AG20443 (cell line): ENCODE results near the gene FAM83B.
"Not testable (repeated sequence)": the region's sequence is repeated elsewhere in the genome, so short reads cannot be mapped to it uniquely, and the experiment has no call there.

Experiments
- DNase-seq: peaks from one replicate; pipeline ENCODE4 v3.0.0; 2012; ENCODE audit warnings: low spot score, mixed read lengths

FAM83B gene

DNA sequence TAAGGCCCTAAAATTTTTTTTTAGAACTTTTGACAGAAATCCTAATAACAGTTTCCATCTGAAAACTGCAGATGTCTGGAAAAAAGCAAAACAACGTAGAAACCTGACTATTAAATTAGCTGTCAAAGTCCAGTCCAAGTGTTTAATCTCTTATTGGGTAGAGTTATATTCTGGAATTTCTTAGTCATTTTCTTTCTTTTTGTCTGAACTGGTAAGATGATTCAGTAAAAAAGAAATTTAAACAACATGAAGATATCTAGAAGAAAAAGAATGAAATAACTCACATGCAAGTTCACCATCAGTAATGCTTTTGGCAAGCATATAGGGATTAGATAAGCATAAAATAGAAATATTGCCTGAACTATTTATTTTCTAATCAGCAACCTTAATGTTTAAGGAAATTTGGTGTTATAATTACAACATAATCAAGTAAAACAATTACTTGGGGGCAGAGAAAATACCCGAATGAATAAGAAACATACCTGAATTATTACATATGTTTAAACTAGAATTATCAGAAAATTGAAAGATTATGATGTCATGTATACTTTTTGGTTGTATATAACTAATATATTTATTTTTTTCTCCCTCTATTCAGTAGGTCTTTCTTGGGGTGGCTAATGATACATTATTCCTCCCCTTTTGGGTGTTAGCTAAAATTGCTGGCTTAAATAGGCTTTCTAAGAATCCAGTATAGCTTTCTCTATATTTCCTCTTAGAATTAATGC is 51.1 kb downstream of the FAM83B start:
- no peak for DNase-seq

DNA sequence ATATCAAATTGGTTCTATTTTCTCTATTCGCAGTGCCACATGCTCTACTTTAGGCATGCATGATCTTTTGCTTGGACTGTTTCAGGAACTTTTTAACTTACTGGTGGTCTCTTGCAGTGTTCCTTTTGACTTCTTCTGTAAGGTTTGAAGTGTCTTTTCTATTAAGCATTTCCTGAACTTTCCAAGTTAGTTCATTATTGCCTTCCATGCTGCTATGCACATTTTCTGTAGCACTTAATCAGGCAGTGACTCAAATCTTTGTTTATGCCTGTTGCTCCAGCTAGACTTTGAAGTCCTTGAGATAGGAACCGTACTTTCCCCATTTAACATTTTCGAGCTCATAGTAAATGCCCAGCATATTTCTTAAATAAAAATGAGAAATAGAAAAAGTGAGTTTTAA is 52.2 kb downstream of the FAM83B start:
- DNase-seq = no peak

DNA sequence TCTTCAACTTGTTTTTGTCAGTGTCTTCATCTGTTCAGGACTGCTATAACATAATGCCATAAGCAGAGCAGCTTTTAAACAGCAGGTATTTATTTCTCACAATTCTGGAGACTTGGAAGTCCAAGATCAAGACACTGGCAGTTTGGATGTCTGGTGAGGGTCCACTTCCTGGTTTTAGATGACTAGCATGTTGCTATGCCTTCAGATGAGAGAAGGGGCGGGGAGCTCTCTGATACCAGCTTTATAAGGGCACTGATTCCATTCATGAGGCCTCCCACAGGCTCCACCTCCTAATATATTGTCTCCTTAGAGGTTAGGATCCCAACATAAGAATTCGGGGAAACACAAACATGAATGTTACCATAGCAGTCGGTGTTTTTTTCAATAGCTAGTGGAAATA is 52.9 kb downstream of the FAM83B start:
- DNase-seq = no peak

DNA sequence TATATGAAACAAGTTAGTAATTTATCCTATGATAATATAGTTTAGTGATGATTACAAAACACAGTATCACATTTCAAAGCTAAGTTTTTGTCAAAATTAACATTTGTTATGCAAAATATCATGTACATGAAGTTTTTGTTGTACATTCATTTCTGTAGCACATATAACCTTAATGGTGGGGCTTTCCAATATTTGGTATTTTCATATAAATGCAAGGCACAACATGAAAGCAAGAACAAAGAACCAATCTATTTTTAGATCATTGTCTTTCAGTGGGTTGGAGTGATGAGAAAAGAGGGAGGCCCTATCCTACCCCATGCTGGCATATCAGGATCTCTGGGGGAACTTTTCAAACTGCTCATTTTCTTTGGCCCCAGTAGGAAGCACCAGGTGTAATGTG is 53.4 kb downstream of the FAM83B start:
- DNase-seq = no peak

DNA sequence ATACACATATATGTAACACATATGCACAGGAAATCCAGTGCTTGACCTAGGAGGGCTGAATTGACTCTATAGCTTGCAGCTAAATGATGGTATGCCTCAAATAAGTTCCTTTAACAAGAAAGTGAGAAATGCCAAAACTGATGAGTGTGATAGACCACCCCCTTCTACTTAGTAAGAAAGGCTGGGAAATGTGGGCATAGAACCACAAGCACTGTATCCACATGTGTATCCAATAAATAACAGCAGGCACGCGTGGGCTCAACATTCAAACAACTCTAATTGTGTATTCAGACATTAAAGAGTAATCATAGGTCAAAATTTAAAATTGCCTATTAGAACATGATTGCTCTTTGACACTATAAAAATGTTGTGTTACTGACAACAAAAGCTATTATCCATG is 54.1 kb downstream of the FAM83B start:
- no peak for DNase-seq

DNA sequence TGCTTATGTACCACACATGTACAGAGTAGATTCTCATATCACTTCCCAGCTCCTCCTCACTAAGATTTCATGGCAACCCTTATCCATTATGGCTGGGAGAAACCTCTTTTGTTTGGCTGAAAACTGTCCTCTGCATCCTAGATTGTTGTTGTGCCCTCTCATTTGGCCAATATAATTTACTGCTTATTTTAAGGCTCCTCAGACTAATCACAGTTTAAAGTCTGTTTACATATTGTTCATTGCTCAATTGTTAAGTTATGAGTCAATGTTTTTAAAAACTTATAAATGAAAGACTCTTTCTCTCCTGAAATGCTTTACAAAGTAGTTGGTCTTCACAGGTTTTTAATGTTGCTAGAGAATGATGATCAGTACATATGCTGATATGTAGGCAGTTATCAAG is 57.3 kb downstream of the FAM83B start:
- DNase-seq = no peak

DNA sequence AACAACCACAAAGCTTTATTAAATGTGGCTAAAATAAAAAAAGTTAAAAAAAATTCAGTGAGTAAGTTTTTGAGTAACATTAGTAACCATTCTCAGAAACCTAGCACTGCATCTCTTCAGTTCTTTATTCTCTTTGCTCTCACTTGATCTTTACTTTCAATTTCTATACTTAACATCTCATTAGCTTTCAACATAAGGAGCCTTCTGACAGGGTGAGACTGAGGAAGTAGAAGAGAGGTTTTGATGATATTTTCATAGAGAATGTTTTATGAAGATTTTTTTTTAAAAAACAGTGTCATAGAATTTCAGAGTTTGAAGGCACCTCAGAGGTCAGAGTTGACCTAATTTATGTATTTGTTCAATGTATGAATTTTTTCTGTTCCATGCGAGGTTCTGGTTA is 60.8 kb downstream of the FAM83B start:
- no peak for DNase-seq

DNA sequence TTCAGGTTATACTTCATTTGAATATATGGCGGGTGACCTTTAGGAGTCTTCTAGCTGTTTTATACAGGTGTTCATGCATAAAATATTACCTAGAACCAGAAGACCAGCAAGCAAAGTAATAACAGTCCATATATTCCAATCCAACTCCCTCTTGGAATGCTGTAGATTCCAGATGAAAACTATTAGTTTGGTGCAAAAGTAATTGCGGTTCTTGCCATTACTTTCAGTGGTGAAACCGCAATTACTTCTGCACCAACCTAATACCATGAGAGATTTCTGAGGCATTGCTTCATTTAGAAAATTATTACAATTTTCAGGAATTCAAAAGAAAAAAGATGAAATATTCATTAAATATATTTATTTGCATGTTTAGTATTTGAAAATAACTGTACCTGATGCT is 62.6 kb downstream of the FAM83B start:
- DNase-seq = no peak

DNA sequence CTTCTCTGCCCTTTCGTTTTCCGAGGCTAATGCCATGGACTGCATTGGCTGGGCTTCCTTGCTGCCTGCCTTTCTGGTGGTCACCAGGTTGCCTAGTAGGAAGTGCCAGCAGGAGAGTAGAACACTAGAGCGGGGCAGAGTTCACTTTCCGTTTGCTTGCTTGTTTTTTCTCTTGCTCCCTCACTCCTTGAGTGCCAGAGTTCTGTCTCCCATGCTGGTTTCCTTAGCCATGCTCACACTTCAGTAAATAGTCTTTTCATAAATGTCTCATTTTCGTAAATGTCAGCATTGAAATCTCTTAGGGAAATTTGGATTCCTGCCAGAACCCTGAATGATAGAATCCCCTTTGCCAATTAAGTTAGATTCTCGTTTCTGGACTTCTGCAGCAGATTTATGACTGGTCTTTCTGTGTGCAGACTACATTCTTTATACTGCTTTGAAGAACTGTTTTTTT is 63.9 kb downstream of the FAM83B start:
- DNase-seq = no peak

DNA sequence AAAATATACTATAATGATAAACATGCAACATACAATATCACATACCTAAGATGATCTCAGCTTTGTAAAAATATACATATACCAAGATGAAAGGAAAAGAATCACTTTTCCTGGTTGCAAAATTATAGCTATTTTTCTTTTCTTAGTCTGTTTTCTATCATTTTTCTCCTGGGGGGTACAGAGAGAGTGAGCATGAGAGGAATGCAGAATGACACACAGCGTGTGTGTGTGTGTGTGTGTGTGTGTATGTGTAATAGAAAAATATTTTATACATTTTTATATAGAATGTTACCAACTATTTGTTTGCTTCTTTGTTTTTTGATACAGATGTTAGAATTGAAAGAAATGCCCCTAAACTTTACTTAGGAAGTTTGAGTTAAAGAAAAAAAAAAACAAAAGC is 64.3 kb downstream of the FAM83B start:
- no peak for DNase-seq

DNA sequence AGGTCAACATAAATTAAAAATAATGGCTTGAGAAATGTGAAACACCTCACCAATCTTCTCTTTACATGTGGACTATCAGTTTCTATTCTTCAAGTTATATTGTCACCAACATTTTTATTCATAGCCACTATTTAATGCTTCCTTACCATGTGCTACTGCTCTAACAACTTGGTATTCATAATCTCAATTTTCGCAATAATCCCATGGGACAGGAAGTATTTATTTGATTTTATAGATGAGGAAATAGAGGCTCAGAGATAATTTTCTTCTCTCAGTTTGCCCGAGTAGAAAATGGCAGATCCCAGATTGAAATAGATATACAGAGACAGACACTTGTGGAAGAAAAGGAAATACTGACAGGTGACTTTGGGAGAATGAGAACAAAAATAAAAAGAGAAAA is 66.6 kb downstream of the FAM83B start:
- DNase-seq = no peak

DNA sequence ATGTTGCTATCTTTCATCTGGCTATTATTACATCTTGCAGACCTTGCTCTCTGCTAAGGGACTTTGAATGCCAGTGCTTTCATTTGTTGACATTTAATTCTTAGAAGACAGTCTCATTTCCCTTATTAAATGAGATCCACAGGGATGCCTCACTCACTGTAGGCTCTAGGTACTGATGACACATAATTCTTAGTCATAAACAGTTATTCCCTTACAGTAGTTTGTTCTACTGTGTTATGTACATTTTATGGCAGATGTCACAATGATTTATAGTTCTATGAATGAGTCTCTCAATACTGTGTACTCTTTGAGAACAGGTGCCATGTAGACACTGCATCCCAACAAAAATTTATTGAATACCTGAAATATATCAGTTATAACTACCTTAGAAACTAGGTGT is 70.3 kb downstream of the FAM83B start:
- DNase-seq = no peak

DNA sequence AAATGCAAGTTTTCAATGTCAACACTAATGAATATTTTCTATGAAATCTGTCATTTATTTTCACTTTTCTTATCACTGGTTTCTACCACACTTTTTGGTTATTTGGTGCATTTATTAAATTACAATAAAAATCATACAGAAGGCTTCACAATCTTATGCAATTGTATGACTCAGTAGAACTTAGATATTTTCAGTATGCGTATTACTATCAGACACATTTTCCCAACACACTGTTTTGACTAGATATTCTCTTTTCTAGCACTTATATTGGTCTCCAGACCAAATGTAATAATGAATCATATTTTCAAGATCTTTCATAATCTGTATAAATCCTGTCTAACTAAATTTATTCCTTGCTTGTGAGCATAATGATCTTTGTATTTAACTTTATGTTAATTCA is 74.1 kb downstream of the FAM83B start:
- DNase-seq = no peak

DNA sequence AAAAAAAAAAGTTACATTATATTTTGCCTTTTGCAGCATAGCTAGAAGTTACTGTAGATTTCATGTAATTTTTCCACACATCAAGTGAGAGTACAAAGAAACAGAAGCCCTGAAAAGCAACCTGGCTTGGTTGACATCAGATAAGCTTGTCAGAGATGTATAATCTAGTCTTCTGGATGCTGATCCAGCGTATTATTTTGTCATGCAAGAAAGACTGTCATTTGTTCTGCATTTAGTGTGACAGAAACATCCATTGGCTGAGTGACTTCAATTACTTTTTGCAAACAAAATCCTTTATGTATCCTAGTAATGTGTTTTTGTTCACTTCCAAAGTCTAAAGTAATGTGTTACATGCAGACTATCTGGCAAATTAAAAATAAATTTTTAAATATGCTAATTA is 75.3 kb downstream of the FAM83B start:
- DNase-seq = no peak

DNA sequence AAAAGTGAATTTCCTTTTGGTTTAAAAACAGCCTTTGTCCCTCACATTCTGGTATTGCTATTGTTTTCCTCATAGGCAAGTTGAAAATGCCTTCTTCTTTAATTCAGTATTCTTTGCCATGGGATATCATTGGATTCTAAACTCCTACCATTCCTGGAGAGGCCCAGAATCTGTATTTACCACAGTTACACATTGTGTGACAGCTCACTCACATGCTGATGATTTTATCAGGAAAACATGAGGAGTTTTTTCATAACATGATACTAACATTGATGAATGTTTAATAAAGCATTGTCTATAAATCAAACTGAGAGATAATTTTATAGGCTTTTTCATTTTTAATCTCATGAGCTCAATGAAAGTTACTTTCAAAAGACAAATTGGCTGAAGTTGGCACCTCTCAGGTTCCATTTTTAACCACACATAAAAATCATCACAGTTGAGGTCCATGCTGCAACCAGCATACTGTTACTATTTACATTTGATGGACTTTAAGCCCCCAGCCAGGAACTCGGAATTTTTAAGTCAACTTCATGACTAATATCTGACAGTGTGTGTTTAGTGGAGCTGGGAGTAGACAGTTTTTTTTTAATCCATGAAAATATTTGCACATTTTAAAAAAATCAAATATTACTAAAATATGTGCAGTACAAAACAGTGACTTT is 82.8 kb downstream of the FAM83B start:
- no peak for DNase-seq

DNA sequence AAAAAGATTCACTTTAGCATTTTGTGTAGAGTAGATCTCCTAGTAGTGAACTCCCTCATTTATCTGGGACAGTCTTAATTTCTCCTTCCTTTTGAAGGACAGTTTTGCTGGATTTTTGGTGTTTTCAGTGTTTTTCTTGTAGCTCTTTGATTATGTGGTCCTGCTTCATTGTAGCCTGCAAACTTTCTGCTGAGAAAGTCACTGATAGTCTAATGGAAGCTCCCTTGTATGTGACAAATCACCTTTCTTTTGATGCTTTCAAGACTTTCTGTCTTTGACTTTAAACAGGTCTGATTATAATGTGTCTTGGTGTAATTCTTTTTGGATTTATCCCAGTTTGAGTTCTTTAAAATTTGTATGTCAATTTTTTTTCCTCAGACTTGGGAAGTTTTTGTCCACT is 86.1 kb downstream of the FAM83B start:
- no peak for DNase-seq

DNA sequence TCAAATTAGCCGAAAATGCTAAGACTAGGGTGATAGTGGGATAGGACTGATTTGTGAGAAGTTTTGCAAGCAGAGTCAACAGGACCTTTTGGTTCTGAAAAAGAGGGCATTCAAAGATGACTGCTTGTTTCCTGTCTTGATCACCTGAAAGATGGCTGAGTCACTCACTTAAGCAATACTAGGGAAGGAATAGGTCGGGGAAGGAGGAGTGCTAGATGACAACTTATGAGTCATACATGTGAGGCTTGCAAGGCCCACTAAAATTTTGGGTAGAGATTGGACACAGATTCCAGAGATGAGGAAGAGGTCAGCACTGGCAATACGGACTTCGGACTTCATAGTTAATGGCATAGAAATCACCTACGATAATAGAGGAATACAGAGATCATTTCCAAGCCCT is 89.2 kb downstream of the FAM83B start:
- no peak for DNase-seq

DNA sequence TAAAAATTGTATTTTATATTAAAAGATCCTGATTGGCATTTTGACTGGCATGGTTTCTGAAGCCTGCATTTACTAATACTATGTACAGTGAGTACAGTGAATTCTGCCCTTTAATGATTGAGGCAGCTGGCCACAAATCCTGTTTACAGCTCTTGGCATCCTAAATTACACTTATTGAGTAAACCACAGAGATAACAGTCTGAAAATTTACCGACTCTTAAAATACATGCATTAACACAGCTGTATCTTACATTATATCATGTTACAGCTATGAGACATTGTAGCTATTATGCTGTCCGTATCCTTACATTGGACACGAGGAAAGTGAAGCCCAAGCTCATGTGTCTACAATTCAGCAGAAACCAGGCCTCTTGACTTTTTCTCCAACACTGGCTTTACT is 90.8 kb downstream of the FAM83B start:
- DNase-seq = no peak

DNA sequence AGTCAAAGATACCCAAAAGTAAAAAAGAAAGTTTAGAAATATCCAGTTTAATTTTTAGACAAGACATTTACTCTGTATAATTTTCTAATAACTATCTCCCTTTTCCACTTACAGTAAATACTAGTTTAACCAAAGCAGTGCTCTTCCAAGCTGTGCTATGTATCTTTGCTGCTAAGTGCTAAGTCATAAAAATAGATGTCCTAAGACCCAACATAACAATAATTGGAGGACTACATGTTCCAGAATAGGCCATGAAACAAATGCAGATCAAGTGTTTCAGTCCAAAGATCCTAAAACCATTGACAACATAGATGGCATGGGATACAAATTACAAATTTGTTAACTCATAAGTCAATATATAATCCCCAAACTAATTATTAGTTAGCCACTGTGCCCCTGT is 111.1 kb downstream of the FAM83B start:
- DNase-seq = no peak

DNA sequence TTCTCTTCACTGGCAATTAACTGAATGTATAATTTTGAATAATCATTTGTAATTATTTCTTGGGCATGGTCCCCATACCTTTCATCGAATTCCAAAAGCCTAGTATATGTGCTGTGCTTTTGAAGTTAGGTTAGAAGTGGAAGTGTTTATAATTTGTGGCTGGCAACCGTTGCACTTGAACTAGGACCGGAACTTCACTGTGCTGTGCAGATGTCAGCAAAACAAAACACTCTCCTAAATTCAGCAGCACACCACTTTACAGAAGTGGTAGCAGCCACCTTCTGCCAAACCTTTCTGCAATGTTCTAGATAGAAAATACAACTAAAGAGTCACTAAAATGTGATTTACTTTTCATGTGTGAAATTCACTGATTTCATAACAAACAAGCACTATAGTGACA is 111.9 kb downstream of the FAM83B start:
- DNase-seq = no peak

DNA sequence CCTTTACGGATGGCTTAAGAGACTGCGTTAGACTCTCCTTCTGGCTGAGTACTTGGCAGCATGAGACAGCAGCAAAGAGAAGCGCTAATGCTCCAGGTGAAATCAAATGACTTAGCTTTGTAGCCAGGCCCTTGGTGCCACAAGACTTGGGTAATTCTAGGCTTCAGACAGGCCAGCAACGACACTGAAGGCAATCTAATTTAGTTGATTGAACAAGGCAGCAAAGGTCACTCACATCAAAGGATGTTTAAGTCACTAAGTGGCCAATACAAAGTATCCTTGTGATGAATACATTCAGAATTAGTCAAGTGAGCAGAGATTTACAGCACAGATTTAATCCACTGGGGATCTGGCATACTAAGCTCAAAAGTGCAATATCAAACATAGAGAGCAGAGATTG is 113.2 kb downstream of the FAM83B start:
- no peak for DNase-seq

DNA sequence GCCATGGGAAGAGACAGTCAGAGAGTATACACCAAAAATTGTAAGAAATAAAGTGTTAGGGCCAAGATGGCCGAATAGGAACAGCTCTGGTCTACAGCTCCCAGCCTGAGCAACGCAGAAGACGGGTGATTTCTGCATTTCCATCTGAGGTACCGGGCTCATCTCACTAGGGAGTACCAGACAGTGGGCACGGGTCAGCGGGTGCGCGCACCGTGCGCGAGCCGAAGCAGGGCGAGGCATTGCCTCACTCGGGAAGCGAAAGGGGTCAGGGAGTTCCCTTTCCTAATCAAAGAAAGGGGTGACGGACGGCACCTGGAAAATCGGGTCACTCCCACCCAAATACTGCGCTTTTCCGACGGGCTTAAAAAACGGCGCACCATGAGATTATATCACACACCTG is 114.8 kb downstream of the FAM83B start:
- DNase-seq = not testable (repeated sequence)

DNA sequence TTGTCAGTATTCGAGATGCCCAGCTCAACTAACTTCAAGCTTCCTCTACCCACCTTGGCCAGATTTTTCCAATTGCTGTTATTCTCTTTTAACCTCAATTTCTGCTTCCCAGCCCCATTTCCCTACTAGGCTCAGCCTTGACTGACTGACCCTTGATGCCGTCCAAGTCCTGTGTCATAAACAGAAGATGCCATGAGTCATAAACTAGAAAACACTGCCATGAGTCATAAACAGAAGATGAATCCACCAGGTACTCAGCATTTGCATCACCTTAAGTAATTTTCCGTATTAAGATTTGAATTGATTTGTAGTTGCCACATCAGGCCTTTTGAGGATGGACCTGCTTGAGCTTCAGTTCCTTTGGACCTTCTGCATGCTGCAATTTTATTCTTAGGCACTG is 123.8 kb downstream of the FAM83B start:
- DNase-seq = no peak

DNA sequence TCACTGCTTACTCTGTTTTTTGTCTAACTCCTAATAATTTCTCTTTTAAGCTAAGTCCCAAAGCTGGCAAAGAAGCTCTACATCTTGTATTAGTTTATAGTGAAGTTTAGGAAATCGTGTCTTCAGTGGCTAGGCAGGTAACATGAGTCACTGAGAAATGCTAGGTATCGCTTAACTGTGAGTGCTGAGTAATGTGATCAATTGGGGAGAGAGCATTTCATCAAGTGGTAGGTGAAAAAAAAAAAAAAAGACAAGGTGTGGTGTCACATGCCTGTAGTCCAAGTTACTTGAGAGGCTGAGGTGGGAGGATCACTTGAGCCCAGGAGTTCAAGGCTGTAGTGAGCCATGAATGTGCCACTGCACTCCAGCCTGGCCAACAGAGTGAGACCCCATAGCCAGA is 125.3 kb downstream of the FAM83B start:
- no peak for DNase-seq
